ENCODE data around the gene PTPRD. TPM values are rescaled to one million over a fixed set of nuclear protein-coding genes. Genes with fewer than 3 reads are reported as not detected.

The PTPRD gene
- total RNA-seq, 1 experiment from 2014 or later = not detected

DNA sequence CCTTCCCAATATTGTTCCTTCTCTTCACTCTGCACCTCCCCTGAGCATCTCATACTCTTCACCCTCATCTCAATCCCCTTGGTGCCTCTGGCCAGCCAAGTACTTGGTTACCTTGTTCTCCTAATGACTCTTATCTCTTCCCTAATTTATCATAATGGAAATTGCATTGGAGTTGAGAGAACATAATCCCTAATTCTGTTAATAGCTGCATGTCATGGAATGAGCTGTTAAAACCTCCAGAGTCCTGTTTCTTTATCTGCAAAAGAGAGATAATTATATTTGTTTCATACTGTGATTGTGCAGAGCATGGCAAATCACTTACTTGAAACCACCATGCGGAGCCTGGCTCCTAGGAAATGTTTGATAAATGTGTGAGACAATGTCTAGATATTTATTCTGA lies 1738.3 kb downstream of the PTPRD start:
- H3K36me3 ChIP-seq (ENCODE audit: insufficient read depth, low read length, poor library complexity, severe bottlenecking) = no peaks in the 10 kb centered on the region
- no TSS peak for BruUV-seq (replicated peaks)

GRCh38 chr9:8872802-8873201 lies 1740.0 kb downstream of the PTPRD start:
- BruUV-seq (replicated peaks) = no TSS peak
- intact Hi-C loops (cut with micrococcal nuclease; ENCODE audit: unreplicated experiment) = no loop called here

More for the DNA sequence above, 1738.3 kb downstream of the PTPRD start:
- H3K9me3 ChIP-seq (ENCODE audit: low read depth, low read length, poor library complexity, severe bottlenecking) = no peaks in the 10 kb centered on the region
- ChIA-PET CTCF (no interaction called here), POLR2A (ENCODE audit: low non-redundant PET) (no interaction called here)
- H3K4me1 ChIP-seq (ENCODE audit: insufficient read depth, low read length, poor library complexity, severe bottlenecking) = no peaks in the 10 kb centered on the region
- TF ChIP-seq, protein P1, sequence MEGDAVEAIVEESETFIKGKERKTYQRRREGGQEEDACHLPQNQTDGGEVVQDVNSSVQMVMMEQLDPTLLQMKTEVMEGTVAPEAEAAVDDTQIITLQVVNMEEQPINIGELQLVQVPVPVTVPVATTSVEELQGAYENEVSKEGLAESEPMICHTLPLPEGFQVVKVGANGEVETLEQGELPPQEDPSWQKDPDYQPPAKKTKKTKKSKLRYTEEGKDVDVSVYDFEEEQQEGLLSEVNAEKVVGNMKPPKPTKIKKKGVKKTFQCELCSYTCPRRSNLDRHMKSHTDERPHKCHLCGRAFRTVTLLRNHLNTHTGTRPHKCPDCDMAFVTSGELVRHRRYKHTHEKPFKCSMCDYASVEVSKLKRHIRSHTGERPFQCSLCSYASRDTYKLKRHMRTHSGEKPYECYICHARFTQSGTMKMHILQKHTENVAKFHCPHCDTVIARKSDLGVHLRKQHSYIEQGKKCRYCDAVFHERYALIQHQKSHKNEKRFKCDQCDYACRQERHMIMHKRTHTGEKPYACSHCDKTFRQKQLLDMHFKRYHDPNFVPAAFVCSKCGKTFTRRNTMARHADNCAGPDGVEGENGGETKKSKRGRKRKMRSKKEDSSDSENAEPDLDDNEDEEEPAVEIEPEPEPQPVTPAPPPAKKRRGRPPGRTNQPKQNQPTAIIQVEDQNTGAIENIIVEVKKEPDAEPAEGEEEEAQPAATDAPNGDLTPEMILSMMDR (conservative IDR thresholded peaks at IDR 0.05; ENCODE audit: low read depth, low read length) = no peak
- TF ChIP-seq EZH2 (IDR thresholded peaks at IDR 0.05; ENCODE audit: borderline replicate concordance, low read depth, low read length, poor library complexity, severe bottlenecking) = no peak
- intact Hi-C loops (cut with micrococcal nuclease; ENCODE audit: unreplicated experiment) = no loop called here
- no peak overlapping the region for H3K27ac ChIP-seq (ENCODE audit: low read depth, low read length, poor library complexity, severe bottlenecking)
- peaks cover 59% of the 10 kb centered on the region for H3K27me3 ChIP-seq (replicated peaks; ENCODE audit: insufficient read depth, low read depth, low read length, poor library complexity)
- no peak overlapping the region for H3K4me3 ChIP-seq (ENCODE audit: low read depth, low read length, poor library complexity, severe bottlenecking)
- DNase-seq (ENCODE audit: low spot score) = no peak

DNA sequence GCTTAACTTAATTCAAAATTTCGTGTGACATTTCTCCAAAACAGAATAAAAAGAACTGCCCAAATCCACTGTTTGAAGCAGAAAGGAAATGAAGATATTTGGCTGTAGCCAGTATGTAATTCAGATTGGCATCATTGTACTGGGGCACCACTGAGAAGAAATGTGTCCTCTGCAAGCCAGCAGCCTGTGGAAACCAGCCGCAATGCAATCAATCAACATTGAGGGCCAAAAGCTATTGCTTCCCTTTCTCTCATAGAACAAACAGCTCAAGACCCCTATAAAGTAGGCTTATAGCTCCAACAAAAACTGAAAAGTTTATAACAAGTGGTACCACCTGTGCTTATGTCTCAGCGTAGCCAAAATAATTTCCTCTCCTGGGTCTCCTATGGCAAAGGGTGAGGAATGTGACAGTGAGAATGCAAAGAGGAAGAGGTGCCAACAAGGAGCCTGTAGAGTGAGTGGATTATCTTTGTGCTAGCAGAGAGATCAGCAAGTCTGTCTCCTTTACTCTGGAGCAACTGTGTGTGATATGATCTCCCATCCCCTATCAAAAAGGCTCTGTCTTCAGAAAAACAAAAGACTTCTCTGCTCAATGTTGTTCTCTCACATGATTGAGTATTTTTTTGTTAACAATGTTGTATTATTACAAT lies 1740.9 kb downstream of the PTPRD start:
- CTCF ChIA-PET = no interaction called here
- Histone ChIP-seq H3K4me1 (ENCODE audit: insufficient read depth, low read length, poor library complexity, severe bottlenecking) (no peaks in the 10 kb centered on the region), H3K4me3 (ENCODE audit: low read depth, low read length, poor library complexity, severe bottlenecking) (no peak overlapping the region), H3K9me3 (ENCODE audit: low read depth, low read length, poor library complexity, severe bottlenecking) (no peaks in the 10 kb centered on the region), H3K36me3 (ENCODE audit: insufficient read depth, low read length, poor library complexity, severe bottlenecking) (no peaks in the 10 kb centered on the region), H3K27ac (ENCODE audit: low read depth, low read length, poor library complexity, severe bottlenecking) (no peak overlapping the region), H3K27me3 (replicated peaks; ENCODE audit: insufficient read depth, low read depth, low read length, poor library complexity) (peaks cover 79% of the 10 kb centered on the region)
- intact Hi-C loops (cut with micrococcal nuclease; ENCODE audit: unreplicated experiment) = no loop called here
- no TSS peak for BruUV-seq (replicated peaks)
- POLR2A ChIA-PET (ENCODE audit: low non-redundant PET) = no interaction called here
- TF ChIP-seq, protein P1 (conservative IDR thresholded peaks at IDR 0.05; ENCODE audit: low read depth, low read length) = no peak
- TF ChIP-seq EZH2 (IDR thresholded peaks at IDR 0.05; ENCODE audit: borderline replicate concordance, low read depth, low read length, poor library complexity, severe bottlenecking) = no peak
- no peak for DNase-seq (ENCODE audit: low spot score)

More at GRCh38 chr9:8872802-8873201, 1740.0 kb downstream of the PTPRD start:
- Histone ChIP-seq H3K27me3 (replicated peaks; ENCODE audit: insufficient read depth, low read depth, low read length, poor library complexity) (peaks cover 70% of the 10 kb centered on the region), H3K9me3 (ENCODE audit: low read depth, low read length, poor library complexity, severe bottlenecking) (no peaks in the 10 kb centered on the region), H3K27ac (ENCODE audit: low read depth, low read length, poor library complexity, severe bottlenecking) (no peak overlapping the region), H3K4me3 (ENCODE audit: low read depth, low read length, poor library complexity, severe bottlenecking) (no peak overlapping the region), H3K4me1 (ENCODE audit: insufficient read depth, low read length, poor library complexity, severe bottlenecking) (no peaks in the 10 kb centered on the region), H3K36me3 (ENCODE audit: insufficient read depth, low read length, poor library complexity, severe bottlenecking) (no peaks in the 10 kb centered on the region)
- CTCF ChIA-PET = no interaction called here
- DNase-seq (ENCODE audit: low spot score) = no peak
- POLR2A ChIA-PET (ENCODE audit: low non-redundant PET) = no interaction called here
- TF ChIP-seq EZH2 (IDR thresholded peaks at IDR 0.05; ENCODE audit: borderline replicate concordance, low read depth, low read length, poor library complexity, severe bottlenecking) = no peak
- TF ChIP-seq, protein P1 (conservative IDR thresholded peaks at IDR 0.05; ENCODE audit: low read depth, low read length) = no peak
